Neuron (in vitro differentiated cells): Measurements from ENCODE around the gene TFG.

ENCODE experiments used
- H2AFZ ChIP-seq: one replicate; pipeline ENCODE4 v1.6.1; 2013; ENCODE audit warnings: low read depth, mild to moderate bottlenecking, inconsistent platforms, low read length, moderate library complexity
- H3K27me3 ChIP-seq: one replicate; pipeline ENCODE4 v1.6.1; 2013; ENCODE audit warnings: low read length; ENCODE audit not compliant: insufficient read depth
- H3K36me3 ChIP-seq: one replicate; pipeline ENCODE4 v1.6.1; 2013; ENCODE audit warnings: low read length; ENCODE audit not compliant: insufficient read depth
- H3K4me1 ChIP-seq: one replicate; pipeline ENCODE4 v1.6.1; 2013; ENCODE audit warnings: low read length; ENCODE audit not compliant: insufficient read depth
- H3K4me3 ChIP-seq: 2 replicates; pipeline ENCODE4 v1.5.1; 2013; ENCODE audit warnings: mild to moderate bottlenecking, low read length, moderate library complexity
- H3K9me3 ChIP-seq: one replicate; pipeline ENCODE4 v1.6.1; 2013; ENCODE audit warnings: low read length

Gene TFG

GRCh38 chr3:100717063-100717462, 7.8 kb downstream of the TFG start:
- Histone ChIP-seq H3K4me1 (peaks cover 9% of the 10 kb centered on the region), H3K27me3 (no peaks in the 10 kb centered on the region), H2AFZ (no peak overlapping the region), H3K9me3 (peaks cover 14% of the 10 kb centered on the region), H3K4me3 (no peak overlapping the region), H3K36me3 (peaks cover 66% of the 10 kb centered on the region)

- Histone ChIP-seq H3K4me1 (peaks cover 9% of the 10 kb centered on the region), H3K27me3 (no peaks in the 10 kb centered on the region), H2AFZ (no peak overlapping the region), H3K4me3 (no peak overlapping the region), H3K9me3 (peaks cover 14% of the 10 kb centered on the region), H3K36me3 (peaks cover 67% of the 10 kb centered on the region)
Observed at GRCh38 chr3:100717637-100718487, 8.6 kb downstream of the TFG start.

GRCh38 chr3:100719136-100719535, 9.8 kb downstream of the TFG start:
- peaks cover 9% of the 10 kb centered on the region for H3K4me1 ChIP-seq
- H3K36me3 ChIP-seq: peaks cover 67% of the 10 kb centered on the region
- no peak overlapping the region for H2AFZ ChIP-seq
- no peak overlapping the region for H3K4me3 ChIP-seq
- H3K27me3 ChIP-seq: no peaks in the 10 kb centered on the region
- H3K9me3 ChIP-seq: peaks cover 14% of the 10 kb centered on the region

- Histone ChIP-seq H2AFZ (no peak overlapping the region), H3K27me3 (no peaks in the 10 kb centered on the region), H3K4me3 (no peak overlapping the region), H3K36me3 (peaks cover 56% of the 10 kb centered on the region), H3K4me1 (peaks cover 9% of the 10 kb centered on the region), H3K9me3 (peaks cover 14% of the 10 kb centered on the region)
Observed at GRCh38 chr3:100720426-100720825, 11.1 kb downstream of the TFG start.

- no peaks in the 10 kb centered on the region for H3K27me3 ChIP-seq
- no peak overlapping the region for H3K4me3 ChIP-seq
- peaks cover 54% of the 10 kb centered on the region for H3K36me3 ChIP-seq
- H3K4me1 ChIP-seq: no peaks in the 10 kb centered on the region
- peaks cover 9% of the 10 kb centered on the region for H3K9me3 ChIP-seq
- no peak overlapping the region for H2AFZ ChIP-seq
Observed at GRCh38 chr3:100725935-100726513, 16.7 kb downstream of the TFG start.

- H2AFZ ChIP-seq: no peak overlapping the region
- no peaks in the 10 kb centered on the region for H3K27me3 ChIP-seq
- no peak overlapping the region for H3K4me3 ChIP-seq
- peaks cover 3% of the 10 kb centered on the region for H3K9me3 ChIP-seq
- H3K4me1 ChIP-seq: no peaks in the 10 kb centered on the region
- H3K36me3 ChIP-seq: peaks cover 49% of the 10 kb centered on the region
Observed at GRCh38 chr3:100726706-100727105, 17.4 kb downstream of the TFG start.

GRCh38 chr3:100730524-100730923, 21.2 kb downstream of the TFG start:
- no peaks in the 10 kb centered on the region for H3K9me3 ChIP-seq
- H3K36me3 ChIP-seq: peaks cover 53% of the 10 kb centered on the region
- no peaks in the 10 kb centered on the region for H3K4me1 ChIP-seq
- H3K27me3 ChIP-seq: no peaks in the 10 kb centered on the region
- no peak overlapping the region for H2AFZ ChIP-seq
- H3K4me3 ChIP-seq: no peak overlapping the region

- H3K9me3 ChIP-seq: no peaks in the 10 kb centered on the region
- no peak overlapping the region for H3K4me3 ChIP-seq
- H2AFZ ChIP-seq: no peak overlapping the region
- H3K36me3 ChIP-seq: peaks cover 58% of the 10 kb centered on the region
- H3K27me3 ChIP-seq: no peaks in the 10 kb centered on the region
- no peaks in the 10 kb centered on the region for H3K4me1 ChIP-seq
Observed at GRCh38 chr3:100732435-100732834, 23.1 kb downstream of the TFG start.

- peaks cover 77% of the 10 kb centered on the region for H3K36me3 ChIP-seq
- no peaks in the 10 kb centered on the region for H3K27me3 ChIP-seq
- H3K4me3 ChIP-seq: no peak overlapping the region
- no peaks in the 10 kb centered on the region for H3K9me3 ChIP-seq
- no peaks in the 10 kb centered on the region for H3K4me1 ChIP-seq
- no peak overlapping the region for H2AFZ ChIP-seq
Observed at GRCh38 chr3:100737334-100737733, 28.0 kb downstream of the TFG start.

GRCh38 chr3:100740207-100740606, 30.9 kb downstream of the TFG start:
- H3K36me3 ChIP-seq: peaks cover 83% of the 10 kb centered on the region
- no peaks in the 10 kb centered on the region for H3K9me3 ChIP-seq
- H3K4me3 ChIP-seq: no peak overlapping the region
- H3K27me3 ChIP-seq: no peaks in the 10 kb centered on the region
- no peaks in the 10 kb centered on the region for H3K4me1 ChIP-seq
- H2AFZ ChIP-seq: no peak overlapping the region

- no peaks in the 10 kb centered on the region for H3K9me3 ChIP-seq
- no peaks in the 10 kb centered on the region for H3K4me1 ChIP-seq
- no peaks in the 10 kb centered on the region for H3K27me3 ChIP-seq
- H3K4me3 ChIP-seq: no peak overlapping the region
- H2AFZ ChIP-seq: no peak overlapping the region
- H3K36me3 ChIP-seq: peaks cover 84% of the 10 kb centered on the region
Observed at GRCh38 chr3:100743535-100743934, 34.2 kb downstream of the TFG start.

GRCh38 chr3:100744671-100745070, 35.4 kb downstream of the TFG start:
- Histone ChIP-seq H3K4me1 (no peaks in the 10 kb centered on the region), H2AFZ (no peak overlapping the region), H3K27me3 (no peaks in the 10 kb centered on the region), H3K36me3 (peaks cover 84% of the 10 kb centered on the region), H3K9me3 (no peaks in the 10 kb centered on the region), H3K4me3 (no peak overlapping the region)

GRCh38 chr3:100745617-100746016, 36.3 kb downstream of the TFG start:
- H3K36me3 ChIP-seq: peaks cover 85% of the 10 kb centered on the region
- no peaks in the 10 kb centered on the region for H3K4me1 ChIP-seq
- no peaks in the 10 kb centered on the region for H3K9me3 ChIP-seq
- H2AFZ ChIP-seq: no peak overlapping the region
- no peak overlapping the region for H3K4me3 ChIP-seq
- H3K27me3 ChIP-seq: no peaks in the 10 kb centered on the region
